Measurements from ENCODE around the gene INTS2.
"Not testable (repeated sequence)": the region's sequence is repeated elsewhere in the genome, so short reads cannot be mapped to it uniquely, and the experiment has no call there.

The INTS2 gene

DNA sequence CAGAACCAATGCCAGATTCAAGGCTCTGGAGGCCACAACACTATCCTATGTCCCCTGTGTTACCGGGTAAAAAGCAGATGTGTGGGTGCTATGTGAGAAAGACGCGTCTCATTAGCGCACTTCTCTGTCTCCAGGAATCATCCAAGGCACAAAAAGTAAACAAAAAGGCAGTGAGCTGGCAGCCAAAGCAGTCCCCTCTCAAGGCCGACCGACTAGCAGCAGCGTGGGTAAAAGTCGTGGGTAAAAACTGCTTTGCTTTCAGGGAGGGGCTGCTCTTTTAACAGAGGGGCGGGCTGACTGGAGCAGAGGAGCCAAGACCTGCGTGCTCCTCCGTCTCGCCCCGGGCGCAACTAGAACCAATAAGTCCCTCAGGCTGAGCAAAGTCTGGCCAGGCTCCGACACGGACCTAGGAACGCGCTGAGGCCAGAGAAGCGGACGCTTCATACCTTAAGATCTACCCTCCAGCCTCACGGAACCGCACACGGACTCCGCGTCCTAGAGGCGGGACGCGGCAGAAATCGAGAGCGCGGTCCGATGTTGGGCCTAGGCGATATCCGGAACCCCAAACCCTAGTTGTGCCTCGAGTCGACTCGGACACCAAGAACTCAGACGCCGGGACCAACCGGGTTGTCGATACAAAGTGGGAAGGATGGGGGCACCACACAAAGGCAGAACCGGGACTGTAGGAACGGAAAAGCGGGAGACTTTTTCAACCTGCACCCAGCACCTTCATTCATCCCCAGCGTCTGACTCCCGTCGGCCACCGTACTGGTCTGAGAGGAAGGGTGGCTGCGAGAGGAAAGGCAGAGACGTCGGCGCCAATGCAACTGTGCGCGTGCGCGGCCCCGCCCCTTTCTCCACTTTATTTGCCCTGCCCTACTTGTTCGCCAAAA is at the start of gene INTS2:
TSS of gene INTS2 (minus strand) at position 775 of the 893 bp plus-strand sequence. CDS start 1,338 bp downstream, outside the sequence.
- Histone ChIP-seq H3K27ac (peak within 1 kb of the TSS; percentile 48 to 93 (median 86)), H3K4me3 (peak within 1 kb of the TSS; percentile 49 to 89 (median 70))

DNA sequence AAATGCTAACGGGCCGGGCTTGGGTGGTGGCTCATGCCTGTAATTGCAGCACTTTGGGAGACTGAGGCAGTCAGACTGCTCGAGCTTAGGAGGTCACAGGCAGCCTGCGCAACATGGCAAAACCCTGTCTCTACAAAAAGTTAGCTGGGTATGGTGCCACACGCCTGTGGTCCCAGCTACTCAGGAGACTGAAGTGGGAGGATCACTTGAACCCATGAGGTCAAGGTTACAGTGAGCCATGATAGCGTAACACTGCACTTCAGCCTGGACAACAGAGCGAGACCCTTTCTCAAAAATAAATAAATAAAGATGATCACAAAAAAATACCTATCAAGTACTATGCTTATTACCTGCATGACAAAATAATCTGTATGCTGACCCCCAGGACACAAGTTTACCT is 46.3 kb upstream of the INTS2 start:
- H3K4me3 ChIP-seq: no peak overlapping the region
- no peak overlapping the region for H3K27ac ChIP-seq

DNA sequence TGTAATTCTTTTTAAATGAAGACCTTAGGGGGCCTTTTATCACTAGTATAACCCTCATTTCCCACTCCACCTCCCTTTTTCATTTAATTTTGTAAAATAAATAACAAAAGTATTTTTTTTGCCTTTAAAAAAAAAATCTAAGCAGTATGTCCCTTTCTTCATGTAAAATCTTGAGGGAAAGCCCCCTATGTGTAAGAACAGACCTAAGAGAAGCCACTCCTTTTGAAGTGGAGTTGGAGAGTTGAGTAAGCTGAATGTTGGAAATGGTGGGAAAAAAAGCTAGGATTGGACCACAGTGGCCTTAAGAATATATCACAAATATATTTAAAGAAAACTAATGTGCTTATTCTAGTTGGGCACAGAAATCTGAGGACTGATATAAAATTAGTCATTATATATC is 44.5 kb upstream of the INTS2 start:
- Histone ChIP-seq H3K27ac (no peak overlapping the region), H3K4me3 (no peak overlapping the region)

GRCh38 chr17:61970030-61970429 is 42.2 kb upstream of the INTS2 start:
- Histone ChIP-seq H3K4me3 (no peak overlapping the region), H3K27ac (no peak overlapping the region)

DNA sequence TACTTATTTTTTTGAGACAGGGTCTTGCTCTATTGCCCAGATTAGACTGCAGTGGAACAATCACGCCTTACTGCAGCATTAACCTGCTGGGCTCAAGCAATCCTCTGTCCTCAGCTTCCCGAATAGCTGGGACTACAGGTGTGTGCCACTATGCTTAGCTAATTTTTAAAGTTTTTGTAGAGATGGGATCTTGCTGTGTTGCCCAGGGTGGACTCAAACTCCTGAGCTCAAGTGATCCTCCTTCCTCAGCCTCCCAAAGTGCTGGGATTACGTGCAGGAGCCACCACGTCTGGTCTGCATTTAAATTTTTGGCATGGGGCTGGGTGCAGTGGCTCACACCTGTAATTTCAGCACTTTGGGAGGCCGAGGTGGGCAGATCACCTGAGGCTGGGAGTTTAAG is 41.0 kb upstream of the INTS2 start:
- no peak overlapping the region for H3K4me3 ChIP-seq
- H3K27ac ChIP-seq: no peak overlapping the region

DNA sequence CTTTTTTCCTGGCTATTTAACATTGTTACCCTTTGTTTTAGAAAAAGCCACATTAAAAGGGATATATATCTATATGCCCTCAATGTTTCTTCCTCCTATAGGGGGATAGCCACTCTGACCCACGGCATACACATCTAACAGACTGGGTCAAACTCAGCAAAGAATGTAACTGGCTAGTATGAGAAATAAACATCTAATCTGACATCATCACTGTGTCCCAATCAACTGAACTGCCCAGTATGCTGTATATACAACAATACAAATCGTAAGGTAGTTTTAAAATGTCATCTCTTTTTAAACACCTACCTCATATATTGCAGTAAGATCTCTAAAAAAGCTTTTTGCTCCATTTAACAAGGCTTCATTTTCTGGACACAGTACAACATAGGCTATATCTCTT is 39.9 kb upstream of the INTS2 start:
- H3K4me3 ChIP-seq: no peak overlapping the region

GRCh38 chr17:61966191-61966590 is 38.4 kb upstream of the INTS2 start:
- H3K27ac ChIP-seq: no peak overlapping the region

More for the DNA sequence above, 39.9 kb upstream of the INTS2 start:
- no peak overlapping the region for H3K27ac ChIP-seq

GRCh38 chr17:61955619-61956018 is 27.8 kb upstream of the INTS2 start:
- H3K4me3 ChIP-seq: no peak overlapping the region
- H3K27ac ChIP-seq: no peak overlapping the region

More at GRCh38 chr17:61966191-61966590, 38.4 kb upstream of the INTS2 start:
- H3K4me3 ChIP-seq: no peak overlapping the region

GRCh38 chr17:61947367-61948078 is 19.7 kb upstream of the INTS2 start:
- H3K4me3 ChIP-seq: no peak overlapping the region
- H3K27ac ChIP-seq: no peak overlapping the region

DNA sequence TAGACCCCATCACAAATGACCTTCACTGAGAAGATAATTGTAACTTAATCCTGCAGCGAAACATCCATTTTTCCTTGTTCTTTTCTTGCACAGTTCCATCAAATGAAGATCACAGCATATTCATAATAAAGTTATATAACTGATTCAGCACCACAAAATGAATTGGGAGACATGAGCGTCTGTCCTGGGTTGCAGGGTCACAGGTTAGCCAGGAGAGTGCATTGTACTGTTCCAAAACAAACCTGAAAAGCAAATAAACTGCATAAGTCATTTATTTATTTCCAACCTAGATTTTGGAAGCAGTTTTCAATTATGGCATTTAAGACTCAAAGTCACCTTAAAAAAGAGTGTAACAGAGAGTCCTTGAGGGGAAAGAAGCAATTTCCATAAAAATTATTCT is 18.6 kb upstream of the INTS2 start:
- Histone ChIP-seq H3K4me3 (no peak overlapping the region), H3K27ac (no peak overlapping the region)

- Histone ChIP-seq H3K4me3 (no peak overlapping the region), H3K27ac (no peak overlapping the region)
These were observed 15.3 kb upstream of the INTS2 start for GRCh38 chr17:61943117-61943516.

GRCh38 chr17:61942085-61942484 is 14.3 kb upstream of the INTS2 start:
- Histone ChIP-seq H3K27ac (no peak overlapping the region), H3K4me3 (no peak overlapping the region)

DNA sequence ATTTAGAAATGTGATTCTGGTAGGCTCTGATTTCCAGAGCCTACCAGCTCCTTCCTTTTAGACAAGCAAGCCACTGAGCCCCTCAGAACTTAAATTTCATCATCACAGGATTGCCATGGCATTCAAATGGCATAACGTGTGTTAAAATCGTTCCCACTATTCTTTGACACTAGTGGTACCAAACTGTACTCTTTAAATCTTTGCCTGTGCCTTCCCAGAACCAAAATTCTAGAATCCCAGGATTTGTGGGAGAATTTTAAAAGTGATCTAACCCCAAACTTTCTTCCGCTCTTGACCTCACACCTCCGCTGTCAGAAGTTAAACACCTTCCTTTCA is 287 bp upstream of the INTS2 start:
- H3K4me3 ChIP-seq: peak overlapping the region; percentile 49 to 89 (median 70)
- peak overlapping the region in 19 of 21 experiments; percentile 48 to 93 (median 86) for H3K27ac ChIP-seq

DNA sequence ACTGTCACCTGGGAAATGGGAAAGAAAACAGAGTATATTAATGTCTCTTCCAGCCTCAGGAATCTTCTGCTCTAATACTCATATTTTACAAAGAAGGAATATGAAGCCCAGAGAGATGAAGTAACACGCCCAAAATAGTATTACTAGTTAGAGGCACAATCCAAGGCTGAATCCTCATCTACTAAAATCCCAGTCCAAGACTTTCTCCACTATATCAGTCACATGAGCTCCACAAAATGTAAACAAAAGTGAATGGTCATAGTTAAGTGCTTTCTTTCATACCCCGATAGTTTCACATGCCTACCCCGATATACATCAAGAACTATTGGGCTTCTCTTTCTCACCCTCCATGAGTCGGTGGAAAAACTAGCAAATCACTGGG is 965 bp downstream of the INTS2 start:
- peak overlapping the region; percentile 48 to 93 (median 86) for H3K27ac ChIP-seq

GRCh38 chr17:61915162-61915561 is 12.6 kb downstream of the INTS2 start:
- H3K4me3 ChIP-seq, H3K27ac ChIP-seq: not testable (repeated sequence)

More for the DNA sequence above, 965 bp downstream of the INTS2 start:
- H3K4me3 ChIP-seq: peak overlapping the region; percentile 49 to 89 (median 70)

- no peak overlapping the region for H3K27ac ChIP-seq
- H3K4me3 ChIP-seq: no peak overlapping the region
These were observed 19.3 kb downstream of the INTS2 start for GRCh38 chr17:61908292-61909037.

- no peak overlapping the region for H3K27ac ChIP-seq
These were observed 20.4 kb downstream of the INTS2 start for GRCh38 chr17:61907361-61907760.

DNA sequence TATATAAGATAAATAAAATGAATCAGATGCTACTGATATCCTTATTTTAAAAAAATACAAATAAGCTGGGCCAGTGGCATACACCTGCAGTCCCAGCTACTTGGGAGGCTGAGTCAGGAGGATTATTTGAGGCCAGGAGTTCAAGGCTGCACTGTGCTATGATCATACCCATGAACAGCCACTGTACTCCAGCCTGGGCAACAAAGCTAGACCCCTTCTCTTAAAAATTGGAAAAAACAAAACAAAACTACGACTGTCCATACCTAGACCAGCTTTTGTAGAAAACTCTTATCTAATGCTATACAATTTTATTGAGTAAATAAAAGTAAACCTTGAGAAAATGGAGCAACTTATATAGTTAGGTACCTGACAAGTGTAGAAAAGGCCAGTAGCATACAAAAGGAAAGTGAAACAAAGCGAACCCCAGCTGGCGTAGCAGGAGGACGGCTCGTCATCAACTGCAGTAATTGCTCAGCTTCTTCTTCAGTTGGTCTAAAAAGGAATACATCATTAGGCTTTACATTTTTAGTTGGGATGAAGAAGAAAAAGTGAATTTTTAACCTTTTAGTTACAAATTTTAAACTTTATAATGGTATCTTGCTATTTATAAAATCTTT is 23.6 kb downstream of the INTS2 start:
- Histone ChIP-seq H3K4me3 (no peak overlapping the region), H3K27ac (peak overlapping the region in 3 of 21 experiments; percentile 2 to 52 (median 30))

More at GRCh38 chr17:61907361-61907760, 20.4 kb downstream of the INTS2 start:
- H3K4me3 ChIP-seq: no peak overlapping the region

DNA sequence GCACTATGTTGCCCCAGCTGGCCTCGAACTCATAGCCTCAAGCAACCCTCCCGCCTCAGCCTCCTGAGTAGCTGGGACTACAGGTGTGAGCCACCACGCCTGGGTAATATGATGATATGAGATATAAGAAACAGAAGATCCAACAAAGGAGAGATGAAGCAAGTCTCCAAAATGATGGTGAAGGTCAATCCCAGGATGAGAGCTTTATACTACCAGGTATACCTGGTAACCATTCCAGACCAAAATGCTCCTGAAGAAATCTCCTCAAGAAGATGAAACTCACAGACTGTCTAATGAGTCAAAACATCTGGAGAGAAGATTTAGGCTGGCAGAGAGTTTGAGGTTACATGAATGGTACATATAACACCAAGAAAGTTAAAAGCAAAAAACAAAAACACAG is 24.5 kb downstream of the INTS2 start:
- Histone ChIP-seq H3K27ac (no peak overlapping the region), H3K4me3 (no peak overlapping the region)
